ENCODE data around the gene CACHD1.
"Not testable (repeated sequence)": the region's sequence is repeated elsewhere in the genome, so short reads cannot be mapped to it uniquely, and the experiment has no call there.

The CACHD1 gene

DNA sequence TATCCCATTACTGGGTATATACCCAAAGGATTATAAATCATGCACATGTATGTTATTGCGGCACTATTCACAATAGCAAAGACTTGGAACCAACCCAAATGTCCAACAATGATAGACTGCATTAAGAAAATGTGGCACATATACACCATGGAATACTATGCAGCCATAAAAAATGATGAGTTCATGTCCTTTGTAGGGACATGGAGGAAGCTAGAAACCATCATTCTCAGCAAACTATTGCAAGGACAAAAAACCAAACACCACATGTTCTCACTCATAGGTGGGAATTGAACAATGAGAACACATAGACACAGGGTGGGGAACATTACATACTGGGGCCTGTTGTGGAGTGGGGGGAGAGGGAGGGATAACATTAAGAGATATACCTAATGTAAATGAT is 270.8 kb downstream of the CACHD1 start:
- H3K79me2 ChIP-seq (ENCODE audit: control insufficient read depth, insufficient read depth, low read length); H3K4me2 ChIP-seq (ENCODE audit: low read length); H2BK5ac ChIP-seq (ENCODE audit: low read length); H3K9ac ChIP-seq (ENCODE audit: low read length); H3K23ac ChIP-seq (ENCODE audit: low read length); H4K8ac ChIP-seq (ENCODE audit: low read depth, low read length); DNase-seq; H4K5ac ChIP-seq (ENCODE audit: low read length); H3K4me3 ChIP-seq (ENCODE audit: low read length); H3K4me1 ChIP-seq (ENCODE audit: control insufficient read depth, low read depth, low read length); H3K27me3 ChIP-seq (ENCODE audit: insufficient read depth, low read length, poor library complexity); H3K56ac ChIP-seq (ENCODE audit: low read length); H3K36me3 ChIP-seq (ENCODE audit: control insufficient read depth, insufficient read depth, low read length); H2BK15ac ChIP-seq (replicated peaks; ENCODE audit: low read depth); H3K4ac ChIP-seq (ENCODE audit: low read depth, low read length); H3K27ac ChIP-seq (ENCODE audit: low read depth, low read length); H2BK120ac ChIP-seq (ENCODE audit: low read depth, low read length); H2AK5ac ChIP-seq (ENCODE audit: low read length); H3K79me1 ChIP-seq (ENCODE audit: low read length); H3K18ac ChIP-seq (ENCODE audit: low read length): not testable (repeated sequence)
- no CpG with 5 or more reads among the region's 1 CpG for WGBS (ENCODE audit: extremely low coverage, insufficient coverage, low lambda C conversion rate)

Small RNA genes lying within 50 kb of the gene (small RNA-seq; reads per million reads assigned to genes)
- gene MIR4794 (ENCODE audit: insufficient read depth), result 2.7 reads per million, percentile 38 among the genes with 10 or more reads in this experiment
